GM12865 (cell line): ENCODE results near the gene GRAMD4.

Source experiments
- DNase-seq: peaks from one replicate; pipeline ENCODE4 v3.0.0; 2010; ENCODE audit warnings: low read depth
- H3K4me3 ChIP-seq: 2 replicates; pipeline ENCODE4 v1.5.1; 2011; ENCODE audit warnings: mild to moderate bottlenecking, low read depth, low read length, control low read depth
- CTCF ChIP-seq: IDR thresholded peaks from 2 replicates; pipeline ENCODE4 v1.5.1; 2011; ENCODE audit warnings: low read length, control low read depth, low read depth, inconsistent platforms; ENCODE audit not compliant: insufficient read depth; ENCODE audit errors: missing control alignments

Gene GRAMD4

DNA sequence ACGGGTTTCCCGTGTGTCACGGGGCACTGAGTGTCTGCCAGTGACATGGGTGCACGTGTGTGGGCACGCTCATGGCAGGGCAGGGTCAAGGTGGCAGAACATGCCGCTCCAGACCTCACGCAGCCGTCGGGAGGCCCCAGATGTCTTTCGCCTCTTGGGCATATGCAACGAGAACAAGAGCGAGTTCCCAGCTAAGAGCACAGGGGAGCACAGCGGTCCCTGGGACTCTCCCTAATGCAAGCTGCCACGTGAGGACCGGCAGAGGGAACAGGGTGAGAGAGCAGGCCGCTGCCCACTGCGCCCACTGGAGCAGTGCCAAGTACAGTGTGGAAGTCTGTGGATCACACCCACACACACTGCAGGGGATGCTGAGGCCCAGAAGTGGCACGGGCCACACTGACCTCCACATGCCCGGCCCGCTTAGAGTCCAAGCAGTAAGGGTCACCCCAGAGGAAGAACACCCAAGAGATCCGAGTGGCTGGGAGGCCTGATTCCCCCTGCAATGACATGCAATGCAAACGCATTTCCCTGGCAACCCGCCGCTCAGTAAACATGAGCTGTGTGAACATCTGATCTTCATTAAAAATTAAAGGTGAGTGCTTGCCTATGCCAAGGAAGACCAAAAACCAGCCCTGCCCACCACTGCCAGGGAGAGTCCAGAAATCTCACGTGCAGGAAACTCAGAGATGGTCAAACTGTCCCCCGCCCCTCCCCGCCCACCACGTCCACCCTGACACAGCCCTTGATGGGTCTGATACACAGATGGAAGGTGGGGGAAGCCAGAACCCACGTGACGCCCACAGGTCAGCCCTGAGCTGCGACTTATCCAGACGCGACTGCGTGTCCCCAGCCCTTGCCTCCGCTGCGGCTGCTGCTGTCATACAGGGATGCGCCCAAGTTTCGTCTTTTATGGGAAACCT is 106.1 kb downstream of the GRAMD4 start:
- TF ChIP-seq CTCF, result no peak
- no peak overlapping the region for H3K4me3 ChIP-seq
- DNase-seq, result no peak

DNA sequence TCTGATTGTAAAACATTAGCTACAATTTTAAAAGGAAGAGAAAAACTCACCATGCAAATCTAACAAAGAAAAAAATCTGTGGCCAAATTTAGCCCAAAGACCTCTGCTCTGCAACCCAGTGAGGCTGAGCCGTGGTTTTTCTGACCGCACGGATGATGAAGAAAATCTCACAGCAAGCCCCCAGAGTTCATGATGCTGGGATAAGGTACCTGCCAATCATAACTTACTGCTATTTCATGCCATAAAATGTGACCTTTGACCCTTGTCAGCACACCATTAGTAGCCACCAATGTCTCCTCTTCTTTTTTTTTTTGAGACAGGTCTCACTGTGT is 106.8 kb downstream of the GRAMD4 start:
- TF ChIP-seq CTCF, result no peak
- no peak overlapping the region for H3K4me3 ChIP-seq
- DNase-seq, result no peak

DNA sequence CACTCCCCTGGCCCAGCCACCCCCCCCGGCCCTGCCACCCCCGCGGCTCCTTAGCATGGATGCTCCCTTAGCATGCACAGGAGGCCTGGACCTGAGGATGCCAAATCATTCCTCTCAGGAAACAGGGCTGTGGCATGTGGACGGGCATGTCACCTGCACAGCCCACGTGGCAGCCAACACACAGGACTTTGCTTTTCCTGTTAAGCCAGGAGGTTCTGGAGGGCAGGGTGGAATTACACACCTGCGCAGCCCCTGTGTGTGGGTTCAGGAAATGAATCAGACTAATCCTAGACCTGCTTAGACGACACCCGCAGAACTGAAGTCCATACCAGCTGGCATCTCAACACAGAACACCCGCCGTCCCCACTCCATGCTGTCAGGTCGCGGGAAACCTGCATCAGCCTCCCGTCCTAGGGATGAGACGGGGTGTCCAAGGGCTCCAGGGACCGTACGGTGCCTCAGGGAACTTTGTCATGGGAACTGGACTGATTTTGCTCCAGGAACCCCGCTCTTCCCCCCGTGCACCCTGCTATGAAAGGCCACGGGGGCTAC is 107.7 kb downstream of the GRAMD4 start:
- DNase-seq, result no peak
- no peak for TF ChIP-seq CTCF
- no peak overlapping the region for H3K4me3 ChIP-seq

DNA sequence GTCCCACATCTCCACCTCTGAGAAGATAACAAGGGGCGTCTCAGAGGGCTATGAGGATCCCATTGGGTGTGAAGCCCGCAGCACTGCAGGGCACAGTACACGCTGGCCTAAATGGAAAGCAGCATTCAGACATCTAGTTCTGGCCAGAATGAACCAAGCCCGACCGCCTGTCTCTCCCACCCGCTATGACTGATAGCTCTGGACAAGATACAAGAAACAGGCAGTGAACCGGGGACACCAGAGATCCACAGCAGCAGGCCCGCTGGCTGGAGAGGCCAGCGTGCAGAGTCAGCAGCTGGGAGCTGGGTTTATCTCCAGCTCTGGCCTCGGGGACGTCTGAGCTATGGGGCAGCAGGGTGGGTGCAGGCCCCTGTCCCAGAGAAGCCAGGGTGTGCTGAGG is 108.3 kb downstream of the GRAMD4 start:
- no peak overlapping the region for H3K4me3 ChIP-seq
- no peak for TF ChIP-seq CTCF
- no peak for DNase-seq
